ENCODE data around the gene GSTT4. TPM values are rescaled to one million over a fixed set of nuclear protein-coding genes. Genes with fewer than 3 reads are reported as not detected.

The GSTT4 gene
- total and polyA plus RNA-seq, 8 donors: not detected

GRCh38 chr22:24007253-24008021 lies 2.2 kb upstream of the GSTT4 start:
- no peak for DNase-seq
- Histone ChIP-seq H3K4me3 (no peak overlapping the region), H3K36me3 (no peaks in the 10 kb centered on the region), H3K4me1 (peaks cover 13 to 46% (median 27%) of the 10 kb centered on the region in 4 donors), H3K27me3 (no peaks in the 10 kb centered on the region), H3K27ac (no peak overlapping the region), H3K9me3 (no peaks in the 10 kb centered on the region)
- 63 to 79% (median 75%) methylated on average over 8 of the region's 8 CpGs for WGBS, 5 donors
- intact Hi-C loops (cut with DNase I; ENCODE audit: low total_unique reads): loop anchor here (5.0 kb wide), 1 partner anchor 70 kb away; no protein-coding TSS in a partner anchor
- TF ChIP-seq POLR2AphosphoS5 (IDR thresholded peaks at IDR 0.05): no peak
- TF ChIP-seq CTCF (IDR thresholded peaks at IDR 0.05): no peak
- TF ChIP-seq POLR2A (IDR thresholded peaks at IDR 0.05): no peak
- TF ChIP-seq EP300 (IDR thresholded peaks at IDR 0.05): no peak

- no peak overlapping the region for H3K4me3 ChIP-seq
- WGBS, 5 donors: 86 to 95% (median 93%) methylated on average over 6 of the region's 6 CpGs
- TF ChIP-seq EP300 (IDR thresholded peaks at IDR 0.05): no peak
- TF ChIP-seq POLR2AphosphoS5 (IDR thresholded peaks at IDR 0.05): no peak
- no peak for TF ChIP-seq POLR2A (IDR thresholded peaks at IDR 0.05)
- TF ChIP-seq CTCF (IDR thresholded peaks at IDR 0.05): no peak
Observed at GRCh38 chr22:24006914-24007214, 1.6 kb upstream of the GSTT4 start.

GRCh38 chr22:24006207-24006913 lies 1.1 kb upstream of the GSTT4 start:
- H3K27me3 ChIP-seq: no peaks in the 10 kb centered on the region
- no peak for DNase-seq
- no peak for TF ChIP-seq POLR2AphosphoS5 (IDR thresholded peaks at IDR 0.05)
- no peak for TF ChIP-seq CTCF (IDR thresholded peaks at IDR 0.05)
- no peak for TF ChIP-seq EP300 (IDR thresholded peaks at IDR 0.05)
- no peak for TF ChIP-seq POLR2A (IDR thresholded peaks at IDR 0.05)
- H3K4me3 ChIP-seq: no peak overlapping the region
- H3K4me1 ChIP-seq: peaks cover 13 to 36% (median 17%) of the 10 kb centered on the region in 4 donors
- intact Hi-C loops (cut with DNase I; ENCODE audit: low total_unique reads): loop anchor here (5.0 kb wide), 1 partner anchor 69 kb away; no protein-coding TSS in a partner anchor
- WGBS, 5 donors: 63 to 91% (median 84%) methylated on average over 10 of the region's 10 CpGs
- no peaks in the 10 kb centered on the region for H3K9me3 ChIP-seq
- no peaks in the 10 kb centered on the region for H3K36me3 ChIP-seq
- H3K27ac ChIP-seq: no peak overlapping the region

More at GRCh38 chr22:24006914-24007214, 1.6 kb upstream of the GSTT4 start:
- peaks cover 13 to 40% (median 21%) of the 10 kb centered on the region in 4 donors for H3K4me1 ChIP-seq
- intact Hi-C loops (cut with DNase I; ENCODE audit: low total_unique reads): loop anchor here (5.0 kb wide), 1 partner anchor 70 kb away; no protein-coding TSS in a partner anchor
- no peak overlapping the region for H3K27ac ChIP-seq
- no peaks in the 10 kb centered on the region for H3K36me3 ChIP-seq
- H3K9me3 ChIP-seq: no peaks in the 10 kb centered on the region
- no peaks in the 10 kb centered on the region for H3K27me3 ChIP-seq
- no peak for DNase-seq

- no peak for TF ChIP-seq POLR2A (IDR thresholded peaks at IDR 0.05)
- no peak for TF ChIP-seq EP300 (IDR thresholded peaks at IDR 0.05)
- no peak for TF ChIP-seq CTCF (IDR thresholded peaks at IDR 0.05)
- no peak for TF ChIP-seq POLR2AphosphoS5 (IDR thresholded peaks at IDR 0.05)
- 70 to 78% (median 75%) methylated on average over 9 of the region's 9 CpGs for WGBS, 5 donors
- intact Hi-C loops (cut with DNase I; ENCODE audit: low total_unique reads): no loop called here
- H3K4me1 ChIP-seq: peaks cover 8 to 20% (median 10%) of the 10 kb centered on the region in 4 donors
- H3K27ac ChIP-seq: no peak overlapping the region
- peak in 1 of 2 donors; percentile 7 for DNase-seq
- no peaks in the 10 kb centered on the region for H3K36me3 ChIP-seq
- H3K4me3 ChIP-seq: no peak overlapping the region
- H3K27me3 ChIP-seq: no peaks in the 10 kb centered on the region
- H3K9me3 ChIP-seq: no peaks in the 10 kb centered on the region
Observed at GRCh38 chr22:24003887-24004286, 1.4 kb downstream of the GSTT4 start.

All from stomach (tissue), 9 donors.